Stimulated activated effector memory CD8-positive, alpha-beta T cell treated with anti-CD3 and anti-CD28 coated beads, Interleukin-12 subunit alpha, Interleukin-12 subunit beta, amount 100 ng/mL, for 72 hours (primary cell): ENCODE data around the gene ACSL6.

Experiments
- ATAC-seq: fragments of 150-1000 bp; cut with Tn5 transposase; 2 replicates; pipeline ENCODE4 v1.10.0; 2021
- DNase-seq, 2 donors: peaks; one replicate each; pipeline ENCODE4 v3.0.0; 2021 to 2022; ENCODE audit warnings: low spot score in 2 of 2
- H3K27ac Mint-ChIP-seq: one replicate; pipeline ENCODE4 v1.8.0; 2022; ENCODE audit warnings: mild to moderate bottlenecking, mixed read lengths
- H3K36me3 Mint-ChIP-seq: one replicate; pipeline ENCODE4 v1.8.0; 2022; ENCODE audit warnings: mild to moderate bottlenecking, mixed read lengths
- H3K4me1 Mint-ChIP-seq: one replicate; pipeline ENCODE4 v1.8.0; 2022; ENCODE audit warnings: mixed read lengths
- H3K4me3 Mint-ChIP-seq: one replicate; pipeline ENCODE4 v1.8.0; 2022; ENCODE audit warnings: mild to moderate bottlenecking, mixed read lengths
- H3K9me3 Mint-ChIP-seq: one replicate; pipeline ENCODE4 v1.8.0; 2022; ENCODE audit warnings: mixed read lengths

ACSL6 gene

DNA sequence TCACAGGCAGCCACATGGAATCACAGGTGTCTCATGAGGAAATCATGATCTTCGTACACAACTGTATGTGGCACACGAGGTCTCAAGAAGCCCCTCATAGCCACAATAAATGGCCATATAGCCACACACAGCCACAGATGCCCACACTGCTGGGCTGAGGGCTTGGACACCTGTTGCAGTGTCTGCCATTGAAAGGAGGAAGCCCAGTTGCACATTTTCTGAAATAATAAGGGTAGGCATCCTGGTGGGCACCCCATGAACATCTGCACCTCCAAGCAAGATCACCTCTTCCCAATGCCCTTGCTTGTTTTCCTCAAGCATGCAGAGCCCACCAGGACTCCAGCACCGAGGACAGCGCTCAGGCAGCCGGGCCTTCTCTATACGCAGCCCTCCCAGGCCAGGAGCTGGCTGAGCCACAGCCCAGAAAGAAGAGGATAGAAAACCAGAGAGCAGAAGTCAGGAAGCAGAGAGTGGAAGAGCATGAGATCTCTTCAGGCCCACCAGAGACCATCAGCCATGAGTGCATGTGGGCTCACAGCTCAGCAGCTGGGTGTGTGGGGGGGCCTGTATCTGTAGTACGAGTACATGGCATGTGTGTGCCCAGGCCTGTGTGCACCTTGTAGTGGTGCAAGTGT, 1.0 kb upstream of the ACSL6 start:
- ATAC-seq (no peak), DNase-seq (peak in 1 of 2 donors; percentile 54)
- peaks cover 54% of the 10 kb centered on the region for H3K4me1 Mint-ChIP-seq
- H3K4me3 Mint-ChIP-seq, result peak overlapping the region; percentile 73
- H3K9me3 Mint-ChIP-seq, result no peaks in the 10 kb centered on the region
- H3K36me3 Mint-ChIP-seq, result no peaks in the 10 kb centered on the region
- no peak overlapping the region for H3K27ac Mint-ChIP-seq

DNA sequence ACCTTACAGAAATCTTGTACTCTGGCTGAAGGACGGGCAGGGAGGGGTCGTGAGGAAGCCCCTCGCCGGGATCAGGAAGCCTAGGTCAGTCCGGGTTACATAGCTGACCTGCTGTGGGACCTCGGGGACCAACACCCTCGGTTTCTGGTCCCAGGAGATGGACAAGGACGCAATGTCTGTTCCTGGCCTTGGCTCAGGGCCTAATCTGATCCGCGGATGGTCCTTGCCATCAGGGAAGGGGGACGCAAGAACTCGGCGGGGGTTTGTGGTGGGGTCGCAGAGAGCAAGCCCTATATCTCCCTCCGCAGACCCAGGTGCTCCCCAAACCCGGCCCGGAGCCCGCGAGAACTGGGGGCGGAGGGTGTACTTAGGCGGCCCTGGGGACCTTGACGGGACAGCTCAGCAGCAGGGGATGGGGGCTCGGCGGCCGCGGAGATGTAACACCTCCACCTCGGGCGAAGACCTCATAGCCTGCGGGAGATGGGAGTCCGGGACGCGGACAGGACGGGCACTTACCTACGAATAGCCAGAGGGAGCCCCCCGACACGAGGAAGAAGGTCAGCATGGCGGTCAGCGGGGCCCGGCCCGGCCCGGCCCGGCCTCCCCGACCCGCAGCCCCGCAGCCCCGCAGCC, 353 bp downstream of the ACSL6 start:
- Mint-ChIP-seq H3K4me1 (peaks cover 45% of the 10 kb centered on the region), H3K36me3 (no peaks in the 10 kb centered on the region), H3K9me3 (no peaks in the 10 kb centered on the region), H3K4me3 (peak overlapping the region; percentile 73), H3K27ac (no peak overlapping the region)
- DNase-seq, result no peak
- no peak for ATAC-seq

DNA sequence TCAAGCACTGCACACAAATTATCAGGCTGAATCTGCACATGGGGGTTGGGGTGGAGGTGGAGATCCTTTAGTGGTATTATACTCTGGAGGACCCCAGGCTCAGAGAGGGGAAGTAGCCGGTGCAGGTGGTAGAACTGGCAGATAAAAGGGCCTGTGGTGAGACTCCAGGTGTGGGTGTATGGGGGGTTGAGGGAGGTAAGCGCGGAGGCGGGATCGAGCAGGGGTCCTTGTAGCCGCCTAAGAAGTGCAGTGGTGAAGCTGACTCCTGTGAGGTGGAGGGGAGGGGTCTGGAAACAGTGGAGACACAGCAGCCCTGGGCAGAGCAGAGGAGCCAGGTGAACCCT, 841 bp downstream of the ACSL6 start:
- ATAC-seq, result no peak
- H3K27ac Mint-ChIP-seq, result no peak overlapping the region
- DNase-seq, result no peak
- H3K36me3 Mint-ChIP-seq, result no peaks in the 10 kb centered on the region
- peaks cover 43% of the 10 kb centered on the region for H3K4me1 Mint-ChIP-seq
- no peaks in the 10 kb centered on the region for H3K9me3 Mint-ChIP-seq
- peak overlapping the region; percentile 73 for H3K4me3 Mint-ChIP-seq

- Mint-ChIP-seq H3K4me3 (peak overlapping the region; percentile 73), H3K27ac (no peak overlapping the region), H3K36me3 (no peaks in the 10 kb centered on the region), H3K9me3 (no peaks in the 10 kb centered on the region), H3K4me1 (peaks cover 48% of the 10 kb centered on the region)
- DNase-seq (no peak), ATAC-seq (no peak)
Observed at GRCh38 chr5:132009706-132010405, 1.6 kb downstream of the ACSL6 start.

DNA sequence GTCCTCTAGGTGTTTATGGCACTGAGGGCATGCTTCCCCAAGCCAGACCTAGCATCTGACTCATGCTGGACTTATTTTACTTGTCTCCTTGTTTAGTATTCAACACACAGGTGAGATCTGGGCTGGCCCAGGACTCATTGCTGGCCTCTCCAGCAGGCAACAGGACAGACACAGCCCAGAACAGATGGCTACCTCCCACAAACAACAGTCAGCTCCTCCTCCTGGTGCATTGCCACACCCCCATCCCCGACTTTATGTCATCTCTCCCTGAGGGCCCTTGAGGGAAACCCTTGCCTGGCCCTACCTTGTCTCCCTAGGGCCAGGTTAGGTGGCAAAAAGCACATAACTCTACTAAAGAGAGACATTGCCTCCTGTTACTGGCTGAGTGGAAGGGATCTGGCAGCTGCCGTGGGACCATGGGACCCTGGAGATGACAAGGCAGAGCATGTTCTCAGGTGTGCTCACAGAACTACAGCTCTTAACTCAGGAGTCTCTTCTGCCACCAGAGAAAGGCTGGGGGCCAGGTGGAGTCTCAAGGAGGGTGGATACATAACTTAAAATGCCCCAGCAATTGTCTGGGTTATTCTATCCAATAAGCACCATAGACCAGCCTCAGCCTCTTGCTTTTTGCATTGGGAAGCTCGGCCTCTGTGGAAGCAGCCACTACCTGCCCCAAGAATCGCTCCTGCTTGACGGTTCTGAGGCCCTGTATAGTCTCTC, 2.3 kb downstream of the ACSL6 start:
- Mint-ChIP-seq H3K4me3 (no peak overlapping the region), H3K36me3 (no peaks in the 10 kb centered on the region), H3K9me3 (no peaks in the 10 kb centered on the region), H3K27ac (no peak overlapping the region), H3K4me1 (peaks cover 51% of the 10 kb centered on the region)
- no peak for ATAC-seq
- DNase-seq, result no peak

GRCh38 chr5:132008163-132008473, 3.3 kb downstream of the ACSL6 start:
- Mint-ChIP-seq H3K36me3 (no peaks in the 10 kb centered on the region), H3K4me1 (peaks cover 51% of the 10 kb centered on the region), H3K9me3 (no peaks in the 10 kb centered on the region), H3K4me3 (no peak overlapping the region), H3K27ac (no peak overlapping the region)
- DNase-seq (no peak), ATAC-seq (peak; percentile 2)

GRCh38 chr5:132007399-132008162, 3.9 kb downstream of the ACSL6 start:
- no peak overlapping the region for H3K27ac Mint-ChIP-seq
- peaks cover 54% of the 10 kb centered on the region for H3K4me1 Mint-ChIP-seq
- no peaks in the 10 kb centered on the region for H3K9me3 Mint-ChIP-seq
- H3K36me3 Mint-ChIP-seq, result peaks cover 3% of the 10 kb centered on the region
- H3K4me3 Mint-ChIP-seq, result no peak overlapping the region
- ATAC-seq, result peak; percentile 81
- peak; percentile 53 to 84 for DNase-seq

DNA sequence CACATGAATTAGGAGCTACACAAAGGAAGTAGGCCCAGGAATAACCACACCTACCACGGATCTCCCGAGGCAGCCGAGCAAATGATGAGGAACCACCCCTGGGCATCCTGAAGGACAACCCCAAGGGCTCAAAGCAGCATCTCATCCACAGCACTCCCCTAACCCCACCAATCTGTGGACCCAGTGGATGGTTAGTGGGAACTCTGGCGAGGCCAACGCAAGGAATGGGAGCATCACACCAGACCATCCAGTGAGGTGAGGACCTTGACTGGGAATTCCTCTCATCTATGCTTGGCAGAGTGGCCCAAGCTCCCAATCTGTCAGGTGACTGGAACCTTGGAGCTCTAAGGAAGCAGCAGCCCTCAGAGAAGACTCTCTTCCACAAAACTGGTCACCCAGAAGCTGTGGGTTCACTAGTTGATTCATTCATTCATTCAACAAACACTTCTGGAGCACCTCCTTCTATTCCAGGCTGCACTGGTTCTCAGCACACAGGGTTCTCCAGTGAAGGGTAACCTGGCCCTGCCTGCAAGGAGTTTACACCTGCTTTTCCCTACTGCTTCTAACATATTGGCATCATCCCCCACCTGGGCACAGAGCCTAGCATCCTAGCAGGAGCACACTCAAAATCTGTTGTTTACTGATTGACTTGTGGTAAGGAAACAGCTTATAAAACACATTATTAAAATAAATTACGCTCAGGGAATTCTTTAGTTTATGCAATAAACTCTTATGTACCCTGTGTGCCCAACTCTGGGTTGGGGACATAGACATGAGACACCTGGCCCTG, 4.9 kb downstream of the ACSL6 start:
- peaks cover 6% of the 10 kb centered on the region for H3K36me3 Mint-ChIP-seq
- ATAC-seq (no peak), DNase-seq (no peak)
- no peaks in the 10 kb centered on the region for H3K9me3 Mint-ChIP-seq
- peaks cover 58% of the 10 kb centered on the region for H3K4me1 Mint-ChIP-seq
- H3K27ac Mint-ChIP-seq, result no peak overlapping the region
- no peak overlapping the region for H3K4me3 Mint-ChIP-seq

DNA sequence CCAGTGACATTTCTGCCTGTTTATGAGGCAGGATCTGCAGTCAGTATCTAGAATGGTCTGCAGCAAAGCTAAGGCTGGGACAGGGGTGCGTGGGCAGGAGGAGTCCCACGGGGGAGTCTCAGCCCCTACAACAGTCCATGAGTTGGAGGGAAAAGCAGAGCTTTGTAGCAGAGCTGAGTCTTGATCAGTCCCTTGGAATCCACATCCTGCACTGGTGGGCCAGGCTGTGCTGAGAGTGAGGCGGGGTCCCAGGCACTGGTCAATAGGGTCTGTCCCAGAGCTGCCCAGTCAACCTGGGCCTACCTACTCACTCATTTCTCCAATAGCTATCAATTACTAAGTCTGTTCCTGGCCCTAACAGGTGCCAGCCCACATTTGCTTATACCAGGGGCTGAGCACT, 5.9 kb downstream of the ACSL6 start:
- no peak overlapping the region for H3K4me3 Mint-ChIP-seq
- no peak overlapping the region for H3K27ac Mint-ChIP-seq
- H3K4me1 Mint-ChIP-seq, result peaks cover 61% of the 10 kb centered on the region
- ATAC-seq (no peak), DNase-seq (no peak)
- no peaks in the 10 kb centered on the region for H3K9me3 Mint-ChIP-seq
- peaks cover 6% of the 10 kb centered on the region for H3K36me3 Mint-ChIP-seq

DNA sequence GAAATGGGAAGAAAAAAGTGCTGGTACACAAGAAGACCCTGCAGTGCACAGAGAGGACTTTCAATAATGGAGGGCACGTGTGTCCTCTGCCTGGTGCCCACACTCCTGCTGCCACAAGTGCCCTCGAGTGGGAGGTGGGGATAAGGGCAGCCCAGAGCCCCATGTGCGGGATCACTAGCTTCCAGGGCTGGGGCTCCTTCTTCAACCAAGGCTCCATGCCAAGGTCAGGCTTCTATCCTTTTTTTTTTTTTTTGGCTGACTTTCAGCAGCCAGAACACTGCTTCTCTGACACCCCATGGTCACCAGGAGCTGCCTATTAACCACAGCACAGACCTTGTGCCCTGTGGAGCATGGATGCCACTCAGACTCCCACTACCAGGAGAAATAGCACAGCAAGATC, 7.5 kb downstream of the ACSL6 start:
- peaks cover 62% of the 10 kb centered on the region for H3K4me1 Mint-ChIP-seq
- no peaks in the 10 kb centered on the region for H3K9me3 Mint-ChIP-seq
- peaks cover 6% of the 10 kb centered on the region for H3K36me3 Mint-ChIP-seq
- DNase-seq (no peak), ATAC-seq (no peak)
- no peak overlapping the region for H3K27ac Mint-ChIP-seq
- no peak overlapping the region for H3K4me3 Mint-ChIP-seq

GRCh38 chr5:132003170-132003744, 8.2 kb downstream of the ACSL6 start:
- DNase-seq, result no peak
- H3K4me3 Mint-ChIP-seq, result no peak overlapping the region
- peak overlapping the region; percentile 21 for H3K27ac Mint-ChIP-seq
- no peaks in the 10 kb centered on the region for H3K9me3 Mint-ChIP-seq
- peaks cover 6% of the 10 kb centered on the region for H3K36me3 Mint-ChIP-seq
- H3K4me1 Mint-ChIP-seq, result peaks cover 62% of the 10 kb centered on the region
- ATAC-seq, result no peak

GRCh38 chr5:132002757-132003156, 8.7 kb downstream of the ACSL6 start:
- Mint-ChIP-seq H3K4me1 (peaks cover 62% of the 10 kb centered on the region), H3K36me3 (peaks cover 6% of the 10 kb centered on the region), H3K27ac (peak overlapping the region; percentile 21), H3K9me3 (no peaks in the 10 kb centered on the region), H3K4me3 (no peak overlapping the region)
- ATAC-seq, result no peak
- DNase-seq, result no peak

DNA sequence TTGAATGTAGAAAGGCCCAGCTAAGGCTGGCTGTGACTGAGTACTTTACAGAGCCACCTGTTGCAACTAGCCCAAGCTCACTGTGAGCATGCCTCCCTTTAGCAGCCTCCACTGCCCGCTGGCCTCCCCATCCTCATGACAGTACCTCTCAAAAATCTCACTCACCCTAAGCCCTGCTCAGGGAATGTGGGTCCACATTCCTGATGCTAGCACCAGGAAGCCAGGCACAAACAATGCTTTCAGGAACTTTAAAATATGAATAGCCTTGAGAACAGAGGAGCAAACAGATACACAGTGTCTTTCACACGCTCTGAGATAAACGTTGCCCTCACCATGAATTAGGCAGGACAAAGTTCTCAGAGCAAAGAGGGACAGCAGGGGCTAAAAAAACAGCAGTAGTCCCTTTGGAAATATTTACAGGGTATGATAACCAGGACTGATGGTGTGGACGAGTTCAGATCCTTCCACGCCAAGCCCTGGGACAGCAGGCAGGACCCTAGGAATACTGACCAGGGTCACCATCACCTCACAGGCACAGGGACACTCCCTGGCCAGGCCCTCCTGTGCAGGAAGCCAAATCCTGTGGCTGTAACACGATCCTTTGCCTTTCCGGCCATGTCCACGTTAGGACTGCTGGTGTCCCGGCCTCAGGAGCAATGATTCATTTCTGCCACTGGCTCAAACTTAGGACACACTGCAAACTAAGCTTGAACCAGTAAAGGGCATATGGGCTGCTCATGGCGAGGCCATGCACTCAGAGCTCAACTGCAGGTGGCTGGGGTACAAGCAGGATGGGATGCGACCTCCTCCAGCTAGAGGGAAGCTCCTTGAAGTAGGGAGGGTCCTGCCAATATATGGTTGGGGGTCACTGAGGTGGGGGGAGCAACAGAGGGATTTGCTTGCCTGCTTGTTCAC, 9.6 kb downstream of the ACSL6 start:
- Mint-ChIP-seq H3K4me3 (peak overlapping the region; percentile 13), H3K4me1 (peaks cover 60% of the 10 kb centered on the region), H3K9me3 (no peaks in the 10 kb centered on the region), H3K27ac (peak overlapping the region; percentile 21), H3K36me3 (peaks cover 6% of the 10 kb centered on the region)
- ATAC-seq (no peak), DNase-seq (no peak)
